WTC11 (cell line): ENCODE measurements around the gene MIB2. TPM values are rescaled to one million over a fixed set of nuclear protein-coding genes. Genes with fewer than 3 reads are reported as not detected.
A peak's percentile ranks its signal among the peaks of the same experiment; 100 is the strongest.

Source experiments
- ATF1 ChIP-seq: sonication (generic); formaldehyde crosslinking; IDR thresholded peaks from 2 replicates; pipeline ENCODE4 v1.8.1; 2023; ENCODE audit warnings: mild to moderate bottlenecking, moderate library complexity, missing genetic modification reagents
- ATF3 ChIP-seq: sonication (generic); formaldehyde crosslinking; conservative IDR thresholded peaks from 2 replicates; pipeline ENCODE4 v1.8.1; 2022; ENCODE audit warnings: mild to moderate bottlenecking, missing genetic modification reagents
- CREB1 ChIP-seq: sonication (generic); formaldehyde crosslinking; IDR thresholded peaks from 2 replicates; pipeline ENCODE4 v1.8.0; 2023; ENCODE audit warnings: mild to moderate bottlenecking, missing genetic modification reagents
- E2F1 ChIP-seq: sonication (generic); formaldehyde crosslinking; IDR thresholded peaks from 2 replicates; pipeline ENCODE4 v1.8.0; 2022; ENCODE audit warnings: mild to moderate bottlenecking, missing genetic modification reagents
- E2F5 ChIP-seq: sonication (generic); formaldehyde crosslinking; IDR thresholded peaks from 2 replicates; pipeline ENCODE4 v1.8.1; 2022; ENCODE audit warnings: mild to moderate bottlenecking, moderate library complexity, missing genetic modification reagents
- GABPB1 ChIP-seq: sonication (generic); formaldehyde crosslinking; IDR thresholded peaks from 2 replicates; pipeline ENCODE4 v1.8.1; 2023; ENCODE audit warnings: mild to moderate bottlenecking, missing genetic modification reagents
- JUN ChIP-seq: sonication (generic); formaldehyde crosslinking; IDR thresholded peaks from 2 replicates; pipeline ENCODE4 v1.8.0; 2023; ENCODE audit warnings: mild to moderate bottlenecking, missing genetic modification reagents
- SP1 ChIP-seq: sonication (generic); formaldehyde crosslinking; conservative IDR thresholded peaks from 2 replicates; pipeline ENCODE4 v1.8.1; 2022; ENCODE audit warnings: missing genetic modification reagents
- ZNF219 ChIP-seq: sonication (generic); formaldehyde crosslinking; IDR thresholded peaks from 2 replicates; pipeline ENCODE4 v1.8.0; 2023; ENCODE audit warnings: missing genetic modification reagents, mild to moderate bottlenecking, borderline replicate concordance
- total RNA-seq: library from RNA; stranded (reverse); gene quantifications from 3 replicates; pipeline ENCODE4 v1.2.3, GENCODE V29; 2021

MIB2 gene
- total RNA-seq, 1 experiment from 2014 or later, result 90.6 TPM

GRCh38 chr1:1678581-1679380, 63.5 kb downstream of the MIB2 start (continued):
- TF ChIP-seq CREB1 (CRISPR knock-in tag) (no peak), GABPB1 (CRISPR knock-in tag) (0 out of 2 replicates have a peak, but pooled peaks have one; percentile 13), ATF1 (CRISPR knock-in tag) (no peak), E2F5 (CRISPR knock-in tag) (no peak), ATF3 (no peak), SP1 (no peak), ZNF219 (CRISPR knock-in tag) (no peak), JUN (CRISPR knock-in tag) (no peak), E2F1 (CRISPR knock-in tag) (no peak)

Other genes starting within 250 kb of the MIB2 start
- 238 to 268 TPM (median 250 TPM) in 3 replicates for gene AURKAIP1, start 240.3 kb upstream of the MIB2 start, total RNA-seq
- 117 to 142 TPM (median 117 TPM) in 3 replicates for gene CCNL2, start 216.2 kb upstream of the MIB2 start, total RNA-seq
- 126 to 156 TPM (median 134 TPM) in 3 replicates for gene MRPL20, start 208.2 kb upstream of the MIB2 start, total RNA-seq
- 1.6 to 2.8 TPM (median 1.9 TPM) in 3 replicates for gene ANKRD65, start 194.2 kb upstream of the MIB2 start, total RNA-seq
- 28.3 to 35.5 TPM (median 28.3 TPM) in 3 replicates for gene VWA1, start 179.8 kb upstream of the MIB2 start, total RNA-seq
- gene ATAD3C, start 165.8 kb upstream of the MIB2 start, total RNA-seq, result 0.60 to 0.94 TPM (median 0.61 TPM) in 3 replicates
- 47.9 to 63.6 TPM (median 48.5 TPM) in 3 replicates for gene ATAD3B, start 143.7 kb upstream of the MIB2 start, total RNA-seq
- 56.1 to 71.2 TPM (median 58.7 TPM) in 3 replicates for gene ATAD3A, start 103.3 kb upstream of the MIB2 start, total RNA-seq
- 6.6 to 8.8 TPM (median 8.0 TPM) in 3 replicates for gene TMEM240, start 74.9 kb upstream of the MIB2 start, total RNA-seq
- 150 to 158 TPM (median 150 TPM) in 3 replicates for gene SSU72, start 40.6 kb upstream of the MIB2 start, total RNA-seq
- gene FNDC10, start 15.4 kb upstream of the MIB2 start, total RNA-seq, result 30.4 to 37.5 TPM (median 34.9 TPM) in 3 replicates
- gene MMP23B, start 16.7 kb downstream of the MIB2 start, total RNA-seq, result 20.0 to 28.1 TPM (median 27.1 TPM) in 3 replicates
- 39.5 to 41.2 TPM (median 40.7 TPM) in 3 replicates for gene CDK11B, start 43.5 kb downstream of the MIB2 start, total RNA-seq
- 51.3 to 51.6 TPM (median 51.6 TPM) in 3 replicates for gene SLC35E2B, start 77.3 kb downstream of the MIB2 start, total RNA-seq
- 47.8 to 54.7 TPM (median 52.0 TPM) in 3 replicates for gene CDK11A, start 108.9 kb downstream of the MIB2 start, total RNA-seq
- 106 to 124 TPM (median 119 TPM) in 3 replicates for gene NADK, start 163.0 kb downstream of the MIB2 start, total RNA-seq